CD8-positive, alpha-beta memory T cell (primary cell): ENCODE data around the gene ZFX. TPM values are rescaled to one million over a fixed set of nuclear protein-coding genes. Genes with fewer than 3 reads are reported as not detected.
"Not testable (repeated sequence)": the region's sequence is repeated elsewhere in the genome, so short reads cannot be mapped to it uniquely, and the experiment has no call there.

Experiments
- CTCF ChIA-PET: fragments of 350-600 bp; sonication (Branson Sonifier 250); formaldehyde crosslinking; loops from one replicate; lab custom pipeline; 2021; ENCODE audit warnings: antibody characterized with exemption; lab: Charles Lee
- POLR2A ChIA-PET: fragments of 350-600 bp; sonication (Branson Sonifier 250); formaldehyde crosslinking; loops from one replicate; lab custom pipeline; 2021; ENCODE audit warnings: antibody characterized with exemption; lab: Charles Lee
- DNase-seq, 5 donors: peaks; one replicate each; pipeline versions ENCODE4 v3.0.0 to v3.0.0-alpha.2; 2020 to 2022; ENCODE audit warnings: mixed read lengths in 1 of 5
- H3K27ac ChIP-seq: one replicate; pipeline ENCODE4 v1.7.0; 2013; ENCODE audit warnings: low read depth, mild to moderate bottlenecking, low read length, moderate library complexity
- H3K27me3 ChIP-seq: 2 replicates; pipeline ENCODE4 v1.7.0; 2013; ENCODE audit warnings: low read length, mild to moderate bottlenecking; ENCODE audit not compliant: insufficient read depth, poor library complexity, severe bottlenecking
- H3K36me3 ChIP-seq: 2 replicates; pipeline ENCODE4 v1.7.0; 2013; ENCODE audit warnings: mild to moderate bottlenecking, low read length, moderate library complexity; ENCODE audit not compliant: insufficient read depth
- H3K4me1 ChIP-seq: 2 replicates; pipeline ENCODE4 v1.7.0; 2013; ENCODE audit warnings: mild to moderate bottlenecking, low read length, moderate library complexity; ENCODE audit not compliant: insufficient read depth
- H3K4me3 ChIP-seq: 2 replicates; pipeline ENCODE4 v1.7.0; 2013; ENCODE audit warnings: mild to moderate bottlenecking, low read length
- H3K9me3 ChIP-seq: 2 replicates; pipeline ENCODE4 v1.7.0; 2013; ENCODE audit warnings: mild to moderate bottlenecking, low read length
- H3K27ac Mint-ChIP-seq, 8 donors: one replicate each; pipeline ENCODE4 v1.8.0; 2020 to 2021; ENCODE audit warnings: mixed read lengths in 8 of 8, mild to moderate bottlenecking in 6 of 8, inconsistent platforms in 3 of 8, moderate library complexity in 3 of 8
- H3K27me3 Mint-ChIP-seq, 2 donors: one replicate each; pipeline ENCODE4 v1.8.0; 2020 to 2021; ENCODE audit warnings: mixed read lengths in 2 of 2, mild to moderate bottlenecking in 1 of 2, moderate library complexity in 1 of 2
- H3K36me3 Mint-ChIP-seq, 3 donors: one replicate each; pipeline ENCODE4 v1.8.0; 2020 to 2021; ENCODE audit warnings: mixed read lengths in 3 of 3, inconsistent platforms in 1 of 3, mild to moderate bottlenecking in 1 of 3
- H3K4me1 Mint-ChIP-seq, 3 donors: one replicate each; pipeline ENCODE4 v1.8.0; 2020 to 2021; ENCODE audit warnings: mixed read lengths in 3 of 3, inconsistent platforms in 1 of 3, mild to moderate bottlenecking in 1 of 3
- H3K4me3 Mint-ChIP-seq, 7 donors: one replicate each; pipeline ENCODE4 v1.8.0; 2020 to 2021; ENCODE audit warnings: mixed read lengths in 7 of 7, mild to moderate bottlenecking in 6 of 7, moderate library complexity in 4 of 7, inconsistent platforms in 2 of 7
- H3K9me3 Mint-ChIP-seq, 5 donors: one replicate each; pipeline ENCODE4 v1.8.0; 2020 to 2022; ENCODE audit warnings: mixed read lengths in 5 of 5, mild to moderate bottlenecking in 3 of 5, moderate library complexity in 2 of 5, inconsistent platforms in 1 of 5
- polyA plus RNA-seq: library from polyadenylated mRNA; unstranded; fragments of 300-500 nt; fragmentation: Illumina TruSeq; gene quantifications from one replicate; pipeline ENCODE4 v1.2.3, GENCODE V29; 2021
- total RNA-seq, 2 experiments: library from RNA; stranded (reverse); gene quantifications; one replicate each; pipeline ENCODE4 v1.2.3, GENCODE V29; 2021

The ZFX gene
- total and polyA plus RNA-seq, 3 experiments from 2014 or later, result 35.5 to 36.7 (median 36.6) TPM

- Histone ChIP-seq H3K27ac (no peak overlapping the region), H3K4me3 (no peak overlapping the region), H3K27me3 (no peaks in the 10 kb centered on the region), H3K36me3 (no peaks in the 10 kb centered on the region), H3K4me1 (peaks cover 37% of the 10 kb centered on the region), H3K9me3 (no peaks in the 10 kb centered on the region)
- peak overlapping the region in 4 of 8 donors; percentile 25 to 77 (median 46) for H3K27ac Mint-ChIP-seq
- no peaks in the 10 kb centered on the region for H3K9me3 Mint-ChIP-seq
- ChIA-PET POLR2A (no interaction called here), CTCF (no interaction called here)
- no peak for DNase-seq
- peak overlapping the region in 3 of 7 donors; percentile 12 to 39 (median 23) for H3K4me3 Mint-ChIP-seq
- H3K27me3 Mint-ChIP-seq, result no peaks in the 10 kb centered on the region
- peaks cover 79 to 88% (median 81%) of the 10 kb centered on the region in 3 donors for H3K4me1 Mint-ChIP-seq
- H3K36me3 Mint-ChIP-seq, result peaks cover 0 to 35% (median 11%) of the 10 kb centered on the region in 3 donors
Observed at GRCh38 chrX:24154490-24155034, 5.0 kb downstream of the ZFX start.

GRCh38 chrX:24155747-24156146 is 6.2 kb downstream of the ZFX start:
- not testable (repeated sequence) for H3K36me3 ChIP-seq

GRCh38 chrX:24156177-24156576 is 6.6 kb downstream of the ZFX start:
- Histone ChIP-seq H3K27me3 (no peaks in the 10 kb centered on the region), H3K4me3 (no peak overlapping the region), H3K36me3 (no peaks in the 10 kb centered on the region), H3K27ac (no peak overlapping the region), H3K9me3 (no peaks in the 10 kb centered on the region), H3K4me1 (peaks cover 36% of the 10 kb centered on the region)
- H3K9me3 Mint-ChIP-seq, result no peaks in the 10 kb centered on the region
- peak overlapping the region; percentile 13 to 89 (median 28) for H3K27ac Mint-ChIP-seq
- POLR2A ChIA-PET, result interaction anchor here (0.7 kb wide), 1 partner anchor 13 kb away, joined by 3 read pairs; no protein-coding TSS in a partner anchor
- peaks cover 86 to 96% (median 87%) of the 10 kb centered on the region in 3 donors for H3K4me1 Mint-ChIP-seq
- no peaks in the 10 kb centered on the region for H3K27me3 Mint-ChIP-seq
- CTCF ChIA-PET, result no interaction called here
- peaks cover 0 to 32% (median 11%) of the 10 kb centered on the region in 3 donors for H3K36me3 Mint-ChIP-seq
- peak overlapping the region; percentile 12 to 72 (median 46) for H3K4me3 Mint-ChIP-seq
- DNase-seq, result no peak

More at GRCh38 chrX:24155747-24156146, 6.2 kb downstream of the ZFX start:
- peaks cover 37% of the 10 kb centered on the region for H3K4me1 ChIP-seq
- Mint-ChIP-seq H3K27ac (peak overlapping the region in 6 of 8 donors; percentile 18 to 89 (median 42)), H3K4me3 (peak overlapping the region; percentile 10 to 72 (median 46)), H3K4me1 (peaks cover 87 to 96% (median 89%) of the 10 kb centered on the region in 3 donors), H3K36me3 (peaks cover 0 to 34% (median 11%) of the 10 kb centered on the region in 3 donors)
- H3K9me3 Mint-ChIP-seq, H3K27ac ChIP-seq, H3K27me3 ChIP-seq, H3K9me3 ChIP-seq, DNase-seq, CTCF ChIA-PET, POLR2A ChIA-PET, H3K4me3 ChIP-seq, H3K27me3 Mint-ChIP-seq: not testable (repeated sequence)

- Histone ChIP-seq H3K4me3 (no peak overlapping the region), H3K9me3 (no peaks in the 10 kb centered on the region), H3K27ac (no peak overlapping the region), H3K4me1 (peaks cover 13% of the 10 kb centered on the region), H3K27me3 (no peaks in the 10 kb centered on the region), H3K36me3 (no peaks in the 10 kb centered on the region)
- DNase-seq, result no peak
- H3K36me3 Mint-ChIP-seq, result peaks cover 0 to 27% (median 10%) of the 10 kb centered on the region in 3 donors
- peak overlapping the region in 4 of 7 donors; percentile 45 to 78 (median 54) for H3K4me3 Mint-ChIP-seq
- ChIA-PET CTCF (no interaction called here), POLR2A (interaction anchor here (1.1 kb wide), 1 partner anchor 42 kb away, joined by 4 read pairs; no protein-coding TSS in a partner anchor)
- H3K27ac Mint-ChIP-seq, result peak overlapping the region in 3 of 8 donors; percentile 63 to 92 (median 78)
- H3K27me3 Mint-ChIP-seq, result no peaks in the 10 kb centered on the region
- no peaks in the 10 kb centered on the region for H3K9me3 Mint-ChIP-seq
- H3K4me1 Mint-ChIP-seq, result peaks cover 77 to 90% (median 77%) of the 10 kb centered on the region in 3 donors
Observed at GRCh38 chrX:24158881-24159280, 9.4 kb downstream of the ZFX start.

GRCh38 chrX:24166078-24166477 is 16.5 kb downstream of the ZFX start:
- no peak for DNase-seq
- H3K4me3 ChIP-seq, result no peak overlapping the region
- Mint-ChIP-seq H3K36me3 (peaks cover 0 to 22% (median 9%) of the 10 kb centered on the region in 3 donors), H3K27ac (peak overlapping the region in 5 of 8 donors; percentile 6 to 57 (median 38)), H3K27me3 (no peaks in the 10 kb centered on the region), H3K4me1 (peaks cover 64 to 90% (median 69%) of the 10 kb centered on the region in 3 donors), H3K4me3 (no peak overlapping the region), H3K9me3 (no peaks in the 10 kb centered on the region)
- H3K36me3 ChIP-seq, result no peaks in the 10 kb centered on the region
- H3K27ac ChIP-seq, result no peak overlapping the region
- H3K4me1 ChIP-seq, result peaks cover 15% of the 10 kb centered on the region
- no peaks in the 10 kb centered on the region for H3K27me3 ChIP-seq
- ChIA-PET POLR2A (no interaction called here), CTCF (interaction anchor here (0.9 kb wide), 1 partner anchor 83 kb away, joined by 3 read pairs; no protein-coding TSS in a partner anchor)
- H3K9me3 ChIP-seq, result no peaks in the 10 kb centered on the region

- Histone ChIP-seq H3K4me1 (peaks cover 12% of the 10 kb centered on the region), H3K27me3 (no peaks in the 10 kb centered on the region), H3K9me3 (no peaks in the 10 kb centered on the region), H3K27ac (no peak overlapping the region), H3K4me3 (no peak overlapping the region), H3K36me3 (no peaks in the 10 kb centered on the region)
- no peaks in the 10 kb centered on the region for H3K27me3 Mint-ChIP-seq
- no peak for DNase-seq
- peaks cover 0 to 1% (median 0%) of the 10 kb centered on the region in 5 donors for H3K9me3 Mint-ChIP-seq
- CTCF ChIA-PET, result no interaction called here
- peak overlapping the region in 7 of 8 donors; percentile 5 to 67 (median 44) for H3K27ac Mint-ChIP-seq
- peaks cover 0 to 23% (median 10%) of the 10 kb centered on the region in 3 donors for H3K36me3 Mint-ChIP-seq
- POLR2A ChIA-PET, result no interaction called here
- H3K4me3 Mint-ChIP-seq, result peak overlapping the region in 6 of 7 donors; percentile 0 to 28 (median 8)
- peaks cover 63 to 92% (median 67%) of the 10 kb centered on the region in 3 donors for H3K4me1 Mint-ChIP-seq
Observed at GRCh38 chrX:24167719-24168472, 18.4 kb downstream of the ZFX start.

- peaks cover 0 to 29% (median 12%) of the 10 kb centered on the region in 3 donors for H3K36me3 Mint-ChIP-seq
- peaks cover 12% of the 10 kb centered on the region for H3K4me1 ChIP-seq
Observed at GRCh38 chrX:24168807-24169206, 19.3 kb downstream of the ZFX start.

More at GRCh38 chrX:24168807-24169206, 19.3 kb downstream of the ZFX start:
- Histone ChIP-seq H3K27ac (no peak overlapping the region), H3K4me3 (no peak overlapping the region), H3K36me3 (no peaks in the 10 kb centered on the region), H3K9me3 (no peaks in the 10 kb centered on the region), H3K27me3 (no peaks in the 10 kb centered on the region)
- Mint-ChIP-seq H3K27ac (peak overlapping the region; percentile 3 to 82 (median 60)), H3K4me3 (peak overlapping the region in 5 of 7 donors; percentile 16 to 64 (median 21)), H3K4me1 (peaks cover 59 to 90% (median 66%) of the 10 kb centered on the region in 3 donors), H3K27me3 (no peaks in the 10 kb centered on the region), H3K9me3 (peaks cover 0 to 1% (median 0%) of the 10 kb centered on the region in 5 donors)
- ChIA-PET POLR2A (interaction anchor here (0.6 kb wide), 1 partner anchor 12 kb away, joined by 3 read pairs; no protein-coding TSS in a partner anchor), CTCF (no interaction called here)
- DNase-seq, result no peak
